ENCODE measurements around the gene MTAP. TPM values are rescaled to one million over a fixed set of nuclear protein-coding genes. Genes with fewer than 3 reads are reported as not detected.
A peak's percentile ranks its signal among the peaks of the same experiment; 100 is the strongest.

The MTAP gene
- total and polyA plus RNA-seq, 2 of the 13 experiments (the other 11 are each of a cell fraction or from before 2014, with no cell fraction given) = 16.7 to 51.2 TPM

DNA sequence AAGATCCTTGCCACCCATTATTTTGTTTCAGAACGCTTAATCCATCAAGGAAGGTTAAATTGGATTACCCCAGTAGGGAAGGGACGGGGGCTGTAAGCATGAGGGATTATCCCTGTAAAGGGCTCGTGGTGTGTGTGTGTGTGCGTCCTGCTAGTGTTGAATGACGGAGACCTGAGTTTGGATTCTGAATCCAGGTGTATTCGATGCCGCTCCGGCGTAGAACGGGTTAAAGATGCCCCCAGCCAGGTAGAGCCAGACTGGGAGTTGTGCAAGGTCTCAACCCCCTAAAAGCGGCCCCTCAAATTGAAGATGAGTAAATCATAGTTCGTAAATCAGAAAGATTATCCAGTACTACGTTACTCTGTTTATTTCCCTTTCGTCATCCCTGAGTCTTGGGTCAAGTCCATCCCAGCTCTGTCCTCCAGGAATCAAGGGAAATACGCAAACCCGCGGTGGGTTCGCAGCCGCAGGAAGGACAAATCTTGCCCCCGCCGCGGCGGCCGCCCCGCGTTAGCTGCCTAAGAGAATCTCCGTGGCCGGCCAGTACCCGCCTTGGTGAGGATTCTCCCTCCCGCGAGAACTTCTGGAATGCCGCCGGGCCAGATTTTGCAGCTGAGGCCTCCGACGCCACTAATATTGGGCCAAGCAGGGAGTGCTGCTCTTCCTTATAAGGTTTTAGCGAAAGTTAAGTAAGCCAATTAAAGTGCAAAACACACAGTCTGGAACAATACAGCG, 586 bp upstream of the MTAP start (continued):
- TF ChIP-seq ZNF557 (CRISPR knock-in tag; IDR thresholded peaks at IDR 0.05) = no peak
- TF ChIP-seq ZNF34 (CRISPR knock-in tag; IDR thresholded peaks at IDR 0.05; ENCODE audit: borderline replicate concordance) = no peak
- TF ChIP-seq, protein P1, sequence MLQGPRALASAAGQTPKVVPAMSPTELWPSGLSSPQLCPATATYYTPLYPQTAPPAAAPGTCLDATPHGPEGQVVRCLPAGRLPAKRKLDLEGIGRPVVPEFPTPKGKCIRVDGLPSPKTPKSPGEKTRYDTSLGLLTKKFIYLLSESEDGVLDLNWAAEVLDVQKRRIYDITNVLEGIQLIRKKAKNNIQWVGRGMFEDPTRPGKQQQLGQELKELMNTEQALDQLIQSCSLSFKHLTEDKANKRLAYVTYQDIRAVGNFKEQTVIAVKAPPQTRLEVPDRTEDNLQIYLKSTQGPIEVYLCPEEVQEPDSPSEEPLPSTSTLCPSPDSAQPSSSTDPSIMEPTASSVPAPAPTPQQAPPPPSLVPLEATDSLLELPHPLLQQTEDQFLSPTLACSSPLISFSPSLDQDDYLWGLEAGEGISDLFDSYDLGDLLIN (CRISPR knock-in tag; IDR thresholded peaks at IDR 0.05; ENCODE audit: borderline replicate concordance) = no peak
- TF ChIP-seq TBL1XR1 (IDR thresholded peaks at IDR 0.05; ENCODE audit: borderline replicate concordance, low read length, partially characterized antibody) = no peak
- TF ChIP-seq TSC22D2 (CRISPR knock-in tag; IDR thresholded peaks at IDR 0.05; ENCODE audit: borderline replicate concordance) = no peak
- TF ChIP-seq ZNF672 (CRISPR knock-in tag; IDR thresholded peaks at IDR 0.05) = no peak
- TF ChIP-seq, protein P2, sequence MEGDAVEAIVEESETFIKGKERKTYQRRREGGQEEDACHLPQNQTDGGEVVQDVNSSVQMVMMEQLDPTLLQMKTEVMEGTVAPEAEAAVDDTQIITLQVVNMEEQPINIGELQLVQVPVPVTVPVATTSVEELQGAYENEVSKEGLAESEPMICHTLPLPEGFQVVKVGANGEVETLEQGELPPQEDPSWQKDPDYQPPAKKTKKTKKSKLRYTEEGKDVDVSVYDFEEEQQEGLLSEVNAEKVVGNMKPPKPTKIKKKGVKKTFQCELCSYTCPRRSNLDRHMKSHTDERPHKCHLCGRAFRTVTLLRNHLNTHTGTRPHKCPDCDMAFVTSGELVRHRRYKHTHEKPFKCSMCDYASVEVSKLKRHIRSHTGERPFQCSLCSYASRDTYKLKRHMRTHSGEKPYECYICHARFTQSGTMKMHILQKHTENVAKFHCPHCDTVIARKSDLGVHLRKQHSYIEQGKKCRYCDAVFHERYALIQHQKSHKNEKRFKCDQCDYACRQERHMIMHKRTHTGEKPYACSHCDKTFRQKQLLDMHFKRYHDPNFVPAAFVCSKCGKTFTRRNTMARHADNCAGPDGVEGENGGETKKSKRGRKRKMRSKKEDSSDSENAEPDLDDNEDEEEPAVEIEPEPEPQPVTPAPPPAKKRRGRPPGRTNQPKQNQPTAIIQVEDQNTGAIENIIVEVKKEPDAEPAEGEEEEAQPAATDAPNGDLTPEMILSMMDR (CRISPR knock-in tag; IDR thresholded peaks at IDR 0.05) = no peak
- no peak for TF ChIP-seq ZSCAN12 (CRISPR knock-in tag; IDR thresholded peaks at IDR 0.05)
- TF ChIP-seq ZNF878 (CRISPR knock-in tag; IDR thresholded peaks at IDR 0.05) = no peak
- TF ChIP-seq ZSCAN29 (CRISPR knock-in tag; conservative IDR thresholded peaks at IDR 0.05) = 0 out of 2 replicates have a peak, but pooled peaks have one; percentile 2
- TF ChIP-seq ZMYM2 (CRISPR knock-in tag; IDR thresholded peaks at IDR 0.05) = peak; percentile 24; the same call in 1 of the 2 replicates
- TF ChIP-seq, protein P3, sequence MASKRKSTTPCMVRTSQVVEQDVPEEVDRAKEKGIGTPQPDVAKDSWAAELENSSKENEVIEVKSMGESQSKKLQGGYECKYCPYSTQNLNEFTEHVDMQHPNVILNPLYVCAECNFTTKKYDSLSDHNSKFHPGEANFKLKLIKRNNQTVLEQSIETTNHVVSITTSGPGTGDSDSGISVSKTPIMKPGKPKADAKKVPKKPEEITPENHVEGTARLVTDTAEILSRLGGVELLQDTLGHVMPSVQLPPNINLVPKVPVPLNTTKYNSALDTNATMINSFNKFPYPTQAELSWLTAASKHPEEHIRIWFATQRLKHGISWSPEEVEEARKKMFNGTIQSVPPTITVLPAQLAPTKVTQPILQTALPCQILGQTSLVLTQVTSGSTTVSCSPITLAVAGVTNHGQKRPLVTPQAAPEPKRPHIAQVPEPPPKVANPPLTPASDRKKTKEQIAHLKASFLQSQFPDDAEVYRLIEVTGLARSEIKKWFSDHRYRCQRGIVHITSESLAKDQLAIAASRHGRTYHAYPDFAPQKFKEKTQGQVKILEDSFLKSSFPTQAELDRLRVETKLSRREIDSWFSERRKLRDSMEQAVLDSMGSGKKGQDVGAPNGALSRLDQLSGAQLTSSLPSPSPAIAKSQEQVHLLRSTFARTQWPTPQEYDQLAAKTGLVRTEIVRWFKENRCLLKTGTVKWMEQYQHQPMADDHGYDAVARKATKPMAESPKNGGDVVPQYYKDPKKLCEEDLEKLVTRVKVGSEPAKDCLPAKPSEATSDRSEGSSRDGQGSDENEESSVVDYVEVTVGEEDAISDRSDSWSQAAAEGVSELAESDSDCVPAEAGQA (IDR thresholded peaks at IDR 0.05; ENCODE audit: low read depth) = no peak
- TF ChIP-seq, protein P3 (CRISPR knock-in tag; IDR thresholded peaks at IDR 0.05; ENCODE audit: borderline replicate concordance) = no peak
- TF ChIP-seq ELF3 (CRISPR knock-in tag; IDR thresholded peaks at IDR 0.05) = no peak
- no peak for TF ChIP-seq ZNF335 (CRISPR knock-in tag; IDR thresholded peaks at IDR 0.05)
- TF ChIP-seq ZBTB8A (CRISPR knock-in tag; IDR thresholded peaks at IDR 0.05; ENCODE audit: borderline replicate concordance, low read depth) = no peak
- TF ChIP-seq CBX2 (IDR thresholded peaks at IDR 0.05; ENCODE audit: low read depth, low read length) = no peak
- no peak for TF ChIP-seq CBX2 (CRISPR knock-in tag; IDR thresholded peaks at IDR 0.05; ENCODE audit: low read depth)
- no peak for TF ChIP-seq SNAI1 (CRISPR knock-in tag; IDR thresholded peaks at IDR 0.05; ENCODE audit: borderline replicate concordance)
- no peak for TF ChIP-seq ZNF460 (CRISPR knock-in tag; IDR thresholded peaks at IDR 0.05; ENCODE audit: borderline replicate concordance)
- TF ChIP-seq HNRNPLL (IDR thresholded peaks at IDR 0.05; ENCODE audit: low read depth, low read length, poor library complexity, severe bottlenecking) = peak; percentile 75
- no peak for TF ChIP-seq ZBTB21 (CRISPR knock-in tag; IDR thresholded peaks at IDR 0.05)
